GM18499 (cell line): ENCODE results near the gene LCN10.

ENCODE experiments used
- ATAC-seq: cut with Tn5 transposase; IDR thresholded peaks from one replicate; pipeline ENCODE4 v1.9.1; 2021; ENCODE audit warnings: moderate number of reproducible peaks; ENCODE audit not compliant: insufficient read depth, unreplicated experiment

The LCN10 gene

DNA sequence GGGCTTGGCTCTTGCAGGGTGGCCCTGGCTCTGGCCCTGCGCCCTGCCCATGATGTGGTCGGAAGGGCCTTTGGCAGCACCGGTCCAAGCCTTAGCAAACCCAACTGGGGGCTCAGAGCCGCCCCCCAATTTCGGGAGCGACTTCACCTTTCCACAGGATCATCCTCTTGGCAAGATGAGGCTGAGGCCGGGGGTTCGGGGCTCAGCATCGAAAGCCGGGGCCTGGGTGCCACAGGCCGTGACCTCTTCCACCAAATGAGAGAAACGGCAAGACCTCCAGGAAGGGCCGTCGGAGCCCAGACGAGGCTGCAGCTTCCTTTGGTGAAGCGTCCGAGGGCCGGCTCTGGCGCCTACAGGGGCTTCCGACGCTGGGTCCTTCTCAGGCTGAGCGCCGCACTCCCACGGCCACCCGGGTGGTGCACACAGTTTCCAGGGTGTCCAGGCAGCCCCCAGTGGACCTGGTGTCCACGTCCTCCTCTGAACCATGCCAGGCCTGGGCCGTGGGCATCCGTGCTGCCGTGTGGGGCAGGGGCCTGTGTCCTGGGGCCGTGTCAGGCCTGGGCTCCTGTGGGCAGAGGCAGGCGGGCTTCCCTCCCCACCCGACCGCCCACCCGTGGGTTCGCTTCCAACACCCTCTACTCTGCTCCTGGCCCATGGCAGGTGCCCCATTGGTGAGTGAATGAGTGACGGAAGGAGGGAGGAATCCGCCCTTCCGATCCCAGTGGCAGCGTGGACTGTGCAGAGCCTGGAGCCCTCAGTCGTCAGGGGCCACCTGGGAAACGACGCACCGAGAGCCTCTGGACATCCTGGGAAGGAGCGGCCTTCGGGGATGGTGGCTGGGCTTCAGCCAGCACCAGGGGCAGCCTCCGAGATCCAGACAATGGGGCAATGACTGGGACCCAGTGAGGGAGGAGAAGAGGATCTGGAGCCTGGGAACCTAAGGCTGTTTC, 50.3 kb downstream of the LCN10 start:
- ATAC-seq: no peak

DNA sequence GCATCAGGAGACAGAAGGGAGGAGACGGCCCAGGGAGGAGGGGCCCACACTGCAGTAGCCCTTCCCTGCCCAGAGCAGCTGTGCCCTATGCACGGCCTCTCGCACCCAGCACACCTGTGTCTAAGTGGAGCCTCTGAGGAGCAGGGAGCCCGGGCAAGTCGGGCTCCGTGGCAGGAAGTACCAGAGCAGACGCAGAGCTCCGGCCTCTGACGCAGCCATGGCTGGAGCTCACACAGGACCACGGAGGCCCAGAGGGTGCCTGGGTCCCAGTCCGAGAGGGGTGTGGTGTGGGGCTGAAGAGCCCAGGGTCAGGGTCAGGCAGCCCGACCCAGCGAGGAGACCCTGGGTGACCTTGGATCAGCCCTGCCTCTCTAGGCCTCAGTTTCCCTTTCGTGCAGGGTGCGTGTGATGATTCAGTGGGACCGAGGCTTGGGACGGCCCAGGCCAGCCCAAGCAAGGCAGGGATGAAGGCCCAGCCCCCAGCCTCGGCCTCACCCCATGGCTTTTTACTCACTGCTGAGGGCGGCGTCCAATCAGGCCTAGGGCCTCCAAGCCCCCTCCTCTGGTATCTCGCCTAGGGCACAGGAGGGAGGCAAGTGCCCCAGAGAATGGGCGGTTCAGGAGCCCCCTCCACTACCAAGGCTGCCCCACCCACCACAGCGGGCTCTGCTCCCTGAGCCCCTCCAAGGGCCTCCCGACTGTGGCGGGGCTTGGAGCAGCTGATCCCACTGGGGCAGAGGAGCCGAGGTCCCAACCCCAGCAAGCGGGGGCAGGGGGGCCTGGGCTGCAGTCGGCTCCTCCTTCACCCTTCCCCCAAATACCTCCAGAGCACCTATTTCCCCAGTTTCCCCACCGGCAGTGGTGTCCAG, 51.2 kb downstream of the LCN10 start:
- ATAC-seq: no peak

DNA sequence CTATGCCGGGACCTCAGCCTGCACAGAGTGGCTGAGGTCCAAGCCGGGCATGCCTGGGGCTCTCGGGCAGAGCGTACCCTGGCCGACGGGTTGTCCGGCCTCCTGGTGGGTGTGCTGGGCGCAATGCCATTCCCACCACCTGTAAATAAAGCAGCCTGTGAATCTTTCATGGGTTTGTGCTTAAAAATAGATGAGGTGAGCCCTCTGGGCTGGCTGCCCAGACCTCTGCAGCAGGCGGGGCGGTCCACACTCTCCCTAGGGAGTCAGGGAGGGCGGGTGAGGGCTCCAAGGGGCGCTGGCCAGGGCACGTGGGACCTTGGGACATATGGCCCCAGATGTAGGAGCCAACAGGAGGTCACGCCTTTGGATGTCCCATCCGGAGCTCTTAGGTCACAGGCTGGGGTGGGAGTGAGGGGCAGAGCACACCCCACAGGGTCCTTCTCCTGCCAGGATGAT, 51.9 kb downstream of the LCN10 start:
- ATAC-seq: no peak

DNA sequence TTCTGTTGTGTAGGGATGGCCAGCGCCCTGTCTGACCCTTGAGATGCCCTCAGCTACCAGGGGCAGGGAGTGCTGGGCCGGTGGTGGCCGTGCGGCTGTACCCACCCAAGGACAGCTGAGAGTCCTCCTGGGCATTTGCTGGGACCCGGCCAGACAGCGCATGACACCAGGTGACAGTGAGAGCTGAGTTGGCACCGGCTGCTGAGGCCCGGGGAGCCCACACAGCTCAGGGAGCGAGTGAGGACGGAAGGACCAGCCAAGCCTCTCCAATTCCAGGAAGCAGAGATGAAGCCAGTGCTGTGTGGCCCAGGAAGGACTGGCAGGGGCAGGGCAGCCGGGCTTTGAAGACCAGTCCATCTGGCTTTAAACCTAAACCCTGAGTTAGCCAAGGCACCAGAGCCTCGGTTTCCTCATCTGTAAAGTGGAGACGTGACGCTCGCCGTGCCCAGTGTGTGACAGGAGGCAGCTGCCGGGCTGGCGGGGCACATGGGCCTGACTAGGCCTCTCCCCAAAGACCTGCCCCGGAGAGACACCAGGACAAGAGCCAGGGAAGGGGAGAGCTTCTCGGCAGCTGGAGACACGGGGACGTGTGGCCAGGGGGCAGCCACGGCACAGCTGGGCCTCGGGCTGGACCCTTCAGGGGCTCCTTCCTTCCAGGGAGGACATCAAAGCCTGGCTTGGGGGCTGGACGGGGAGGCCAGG, 52.5 kb downstream of the LCN10 start:
- no peak for ATAC-seq

DNA sequence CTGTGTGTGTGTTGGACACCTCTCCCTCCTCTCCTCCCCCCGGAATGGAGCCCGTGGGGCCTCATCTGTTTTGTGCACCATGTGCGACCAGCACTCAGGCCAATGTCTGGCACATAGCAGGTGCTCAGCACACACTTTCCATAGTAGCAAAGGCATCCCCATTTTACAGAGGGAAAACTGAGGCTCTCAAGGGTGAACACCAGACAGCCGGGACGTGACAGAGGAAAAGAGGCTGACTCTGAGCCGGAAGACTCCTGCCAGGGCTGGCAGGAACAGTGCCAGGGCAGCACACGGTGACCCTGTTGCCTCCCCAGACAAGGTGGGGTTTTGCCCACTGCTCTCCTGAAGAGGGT, 53.7 kb downstream of the LCN10 start:
- ATAC-seq: no peak

DNA sequence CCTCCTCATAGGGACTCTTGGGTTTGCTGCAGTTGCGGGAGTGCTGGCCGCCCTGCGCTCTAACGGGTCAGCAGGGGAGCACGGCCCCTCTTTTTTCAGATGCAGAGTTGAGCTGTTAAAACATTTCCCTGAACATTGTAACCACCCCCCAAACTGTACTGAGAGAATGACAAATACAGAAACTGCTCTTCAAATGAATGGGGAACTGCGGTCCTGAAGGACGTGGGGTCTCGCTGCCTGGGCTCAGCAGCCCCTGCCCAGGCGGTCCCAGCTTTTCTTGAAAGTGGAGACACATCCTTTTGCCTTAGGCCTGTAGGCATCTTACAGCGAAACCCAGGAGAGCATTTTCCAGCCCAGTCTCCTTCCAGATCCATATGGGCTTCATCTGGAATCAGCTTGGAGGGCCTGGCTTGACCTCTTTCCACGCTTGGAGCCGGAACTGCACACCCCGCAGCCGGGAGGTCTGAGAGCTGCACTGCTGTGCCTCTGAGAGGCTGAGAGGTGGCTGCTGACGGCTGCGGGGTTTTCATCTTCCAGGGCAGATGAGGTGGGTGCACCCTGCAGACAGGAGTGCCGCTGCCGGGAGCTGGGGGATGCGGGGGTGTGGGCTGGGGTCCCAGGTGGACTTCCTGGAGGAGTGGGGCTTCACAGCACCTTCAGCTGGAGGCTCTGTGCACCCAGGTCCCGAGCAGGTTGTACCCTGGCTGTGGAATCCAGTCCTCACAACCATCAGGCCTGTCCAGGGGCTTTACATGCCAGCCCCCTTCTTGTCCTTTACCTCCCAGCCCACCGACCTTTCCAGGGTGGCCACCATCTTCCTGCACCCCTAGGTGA, 54.2 kb downstream of the LCN10 start:
- no peak for ATAC-seq
